Occipital lobe (tissue), 2 donors: ENCODE data around the gene ZNF764. TPM values are rescaled to one million over a fixed set of nuclear protein-coding genes. Genes with fewer than 3 reads are reported as not detected.
"Not testable (repeated sequence)": the region's sequence is repeated elsewhere in the genome, so short reads cannot be mapped to it uniquely, and the experiment has no call there.

ENCODE experiments used
- DNase-seq: peaks from one replicate; lab custom pipeline; 2025; lab: John Stamatoyannopoulos, UW
- total RNA-seq: library from RNA; depleted of rRNA; stranded (reverse); fragments of >200 nt; gene quantifications from one replicate; pipeline ENCODE4 v1.2.3, GENCODE V29; 2014

ZNF764 gene
- total RNA-seq, 1 donor from 2014 or later, result 6.9 TPM

DNA sequence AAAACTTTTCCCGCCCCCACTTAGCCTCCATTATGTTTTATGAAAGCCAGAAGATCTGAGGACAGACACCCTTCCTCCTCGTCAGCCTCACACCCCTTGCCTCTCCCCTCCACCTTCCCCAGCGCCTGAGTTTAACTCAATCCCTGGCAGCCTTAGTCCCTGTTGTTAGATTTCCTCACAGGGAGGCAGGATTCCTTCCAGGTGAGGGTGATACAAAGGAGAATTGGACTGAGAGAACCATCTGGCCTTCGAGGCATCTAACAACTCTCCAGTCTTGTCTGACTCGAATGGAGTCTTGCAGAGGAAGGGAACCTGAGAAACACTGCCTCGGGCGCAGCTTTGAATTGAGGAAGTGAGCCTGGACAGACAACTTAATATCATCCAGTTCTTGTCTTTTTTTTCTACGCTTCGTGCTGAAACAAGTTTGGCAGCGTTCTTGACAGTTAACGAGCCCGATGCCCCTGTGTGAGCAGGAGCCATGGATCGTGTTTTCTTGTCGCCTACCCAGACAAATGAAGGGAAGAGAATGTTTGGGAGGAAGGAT lies 30.5 kb downstream of the ZNF764 start:
- DNase-seq, result no peak

DNA sequence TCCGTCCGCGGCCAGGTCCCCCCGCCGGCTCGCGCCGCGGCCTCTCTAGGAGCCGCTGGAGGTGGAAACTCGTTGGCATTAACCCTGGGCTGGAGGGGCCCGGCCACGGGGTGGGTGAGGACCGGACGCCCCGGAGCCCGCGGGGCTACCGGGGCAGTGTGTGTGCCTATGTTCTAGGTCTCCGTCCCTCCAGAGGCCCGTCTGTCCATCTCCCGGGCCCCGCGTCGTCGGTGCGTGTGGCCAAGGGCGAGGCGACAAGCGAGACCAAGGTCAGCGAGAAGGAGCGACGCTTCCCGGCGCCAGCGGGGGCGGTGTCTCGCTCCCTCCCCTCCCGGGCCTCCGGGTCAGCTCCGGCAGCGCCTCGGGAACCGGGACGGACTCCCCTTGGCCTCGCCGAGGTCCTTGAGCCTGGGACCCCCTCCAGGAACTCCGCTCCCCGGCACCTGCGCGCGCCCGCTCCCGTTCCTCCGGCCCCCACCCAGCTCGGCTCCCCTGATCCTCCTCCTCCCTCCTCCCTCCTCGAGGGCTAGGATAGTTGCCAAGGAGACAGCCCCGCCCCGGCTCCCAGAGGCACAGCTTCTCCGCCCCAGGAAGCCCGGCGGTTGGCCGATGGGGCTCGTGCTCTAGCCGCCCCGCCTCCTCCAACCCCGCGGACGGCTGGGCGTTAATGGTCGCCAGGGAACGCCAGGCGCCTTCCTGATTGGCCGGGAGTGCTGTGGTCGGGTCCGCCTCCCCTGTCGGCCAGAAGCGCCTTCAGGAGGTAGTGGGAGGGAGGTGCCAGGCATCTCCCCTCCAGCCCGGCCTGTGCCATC lies 31.1 kb downstream of the ZNF764 start:
- DNase-seq, result peak; percentile 98

DNA sequence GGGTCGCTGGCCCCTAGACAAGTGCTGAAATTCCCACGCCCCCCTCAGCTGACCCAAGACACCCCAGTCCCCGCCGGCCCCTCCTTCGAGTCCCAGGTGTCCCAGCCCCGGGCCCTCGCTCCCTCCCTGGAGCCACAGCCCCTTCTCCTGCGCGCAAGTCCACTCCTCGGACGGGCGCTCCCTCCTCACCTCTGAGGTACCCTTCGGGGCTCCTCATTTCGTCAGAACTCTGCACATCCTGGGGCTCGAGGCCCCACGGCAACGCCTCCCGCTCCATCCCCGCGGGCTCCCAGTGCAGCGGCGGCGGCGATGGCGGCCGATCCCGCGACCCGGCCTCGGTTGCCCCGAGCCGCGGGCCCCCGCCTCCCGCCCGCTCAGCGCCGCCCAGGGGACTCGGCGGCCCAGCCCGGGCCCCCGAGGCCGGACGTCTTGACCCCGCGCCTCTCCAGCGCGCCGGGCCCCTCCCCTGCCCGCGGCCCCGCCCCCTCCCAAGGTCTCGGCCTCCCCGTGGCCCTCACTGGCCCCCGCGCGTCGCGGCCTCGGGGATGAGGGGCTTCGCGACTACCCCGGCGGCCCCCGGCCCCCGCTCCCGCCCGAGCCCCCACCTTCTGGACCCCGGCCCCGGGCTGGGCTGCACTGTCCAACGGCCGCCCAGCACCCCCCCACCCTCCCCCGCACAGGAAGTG lies 31.9 kb downstream of the ZNF764 start, which contains the start of gene ZNF768:
Gene ZNF768 (minus strand): TSS at position 430 of the 686 bp plus-strand sequence. CDS start 153 bp downstream, at position 277.
- DNase-seq, result no peak

DNA sequence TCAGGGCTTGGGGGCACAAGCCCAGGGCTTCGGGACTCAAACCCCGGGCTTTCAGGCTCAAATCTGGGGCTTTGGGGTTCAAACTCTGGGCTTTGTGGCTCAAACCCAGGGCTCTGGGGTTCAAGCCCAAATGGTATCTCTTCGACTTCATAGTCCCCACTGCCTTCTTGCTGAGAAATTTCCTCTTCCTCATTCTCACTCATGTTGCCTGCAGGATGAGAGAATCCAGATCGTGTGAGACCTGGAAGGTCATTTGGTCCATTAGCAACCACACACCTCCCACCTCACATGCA lies 32.4 kb downstream of the ZNF764 start:
- DNase-seq, result no peak

DNA sequence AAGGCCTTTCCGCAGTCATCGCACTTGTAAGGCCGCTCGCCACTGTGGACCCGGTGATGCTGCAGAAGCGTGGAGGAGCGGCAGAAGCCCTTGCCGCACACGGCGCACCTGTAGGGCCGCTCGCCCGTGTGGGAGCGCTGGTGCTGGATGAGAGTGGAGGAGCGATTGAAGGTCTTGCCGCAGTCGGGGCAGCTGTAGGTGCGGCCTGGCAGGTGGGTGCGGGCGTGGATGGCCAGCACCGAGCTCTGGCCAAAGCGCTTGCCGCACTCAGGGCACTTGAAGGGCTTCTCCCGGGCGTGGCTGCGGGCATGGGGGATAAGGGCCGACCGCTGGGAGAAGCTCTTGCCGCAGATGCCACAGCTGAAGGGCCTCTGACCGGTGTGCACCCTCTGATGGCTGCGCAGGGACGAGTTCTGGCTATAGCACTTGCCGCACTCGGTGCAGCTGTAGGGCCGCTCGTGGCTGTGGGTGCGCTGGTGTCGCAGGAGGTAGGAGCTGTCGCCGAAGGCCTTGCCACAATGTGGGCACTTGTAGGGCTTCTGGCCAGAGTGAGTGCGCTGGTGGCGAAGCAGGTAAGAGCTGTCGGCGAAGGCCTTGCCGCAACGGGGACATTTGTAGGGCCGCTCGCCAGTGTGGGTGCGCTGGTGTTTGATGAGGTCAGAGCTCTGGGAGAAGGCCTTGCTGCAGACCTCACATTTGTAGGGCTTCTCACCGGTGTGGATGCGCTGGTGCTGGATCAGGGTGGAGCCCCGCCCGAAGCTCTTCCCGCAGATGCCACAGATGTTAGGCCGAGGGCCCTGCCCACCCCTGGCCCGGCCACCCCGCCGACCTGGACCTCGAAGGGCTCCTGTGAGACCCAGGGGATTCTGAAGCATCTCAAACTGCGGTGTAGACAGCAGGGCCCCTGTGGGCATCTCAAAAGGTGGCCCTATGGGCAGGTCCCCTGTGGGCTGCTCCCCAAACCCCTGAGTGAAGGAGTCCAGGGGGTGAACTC lies 33.3 kb downstream of the ZNF764 start:
- DNase-seq, result no peak

DNA sequence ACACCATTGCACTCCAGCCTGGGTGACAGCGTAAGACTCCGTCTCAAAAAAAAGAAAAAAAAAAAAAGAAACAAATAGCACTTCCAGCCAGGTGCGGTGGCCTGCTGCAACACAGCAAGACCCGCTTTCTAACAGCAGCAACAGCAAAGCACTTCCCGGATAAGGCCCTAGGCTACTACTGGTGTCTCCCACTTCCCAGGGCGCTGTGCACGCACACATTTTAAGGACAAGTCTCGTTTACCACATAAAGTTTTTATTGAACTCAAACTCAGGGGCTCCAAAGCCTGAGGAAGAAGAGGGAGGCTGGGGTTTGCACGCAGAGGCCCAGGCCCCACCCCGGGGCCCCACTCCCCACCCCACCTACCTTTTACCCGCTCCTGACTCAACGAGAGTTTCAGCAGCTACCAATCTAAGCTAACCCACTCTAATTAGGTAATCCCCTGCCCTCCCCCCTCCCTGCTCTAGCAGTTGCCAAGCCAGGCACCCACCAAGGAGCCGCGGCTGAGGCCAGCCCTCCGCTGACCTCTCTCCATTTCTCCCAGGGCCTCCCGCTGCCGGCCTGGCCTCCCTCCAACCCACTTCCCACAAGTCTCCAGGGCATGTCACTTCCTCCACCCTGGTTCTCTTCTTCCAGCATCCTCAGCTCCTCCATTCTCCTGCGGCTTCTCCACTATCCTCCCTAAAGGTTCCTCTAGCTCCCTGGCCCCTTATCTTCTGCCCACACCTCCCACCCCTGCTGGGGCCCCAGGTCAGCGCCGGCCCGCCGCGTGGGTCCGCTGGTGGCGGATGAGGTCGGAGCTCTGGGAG lies 34.2 kb downstream of the ZNF764 start:
- DNase-seq, result no peak

DNA sequence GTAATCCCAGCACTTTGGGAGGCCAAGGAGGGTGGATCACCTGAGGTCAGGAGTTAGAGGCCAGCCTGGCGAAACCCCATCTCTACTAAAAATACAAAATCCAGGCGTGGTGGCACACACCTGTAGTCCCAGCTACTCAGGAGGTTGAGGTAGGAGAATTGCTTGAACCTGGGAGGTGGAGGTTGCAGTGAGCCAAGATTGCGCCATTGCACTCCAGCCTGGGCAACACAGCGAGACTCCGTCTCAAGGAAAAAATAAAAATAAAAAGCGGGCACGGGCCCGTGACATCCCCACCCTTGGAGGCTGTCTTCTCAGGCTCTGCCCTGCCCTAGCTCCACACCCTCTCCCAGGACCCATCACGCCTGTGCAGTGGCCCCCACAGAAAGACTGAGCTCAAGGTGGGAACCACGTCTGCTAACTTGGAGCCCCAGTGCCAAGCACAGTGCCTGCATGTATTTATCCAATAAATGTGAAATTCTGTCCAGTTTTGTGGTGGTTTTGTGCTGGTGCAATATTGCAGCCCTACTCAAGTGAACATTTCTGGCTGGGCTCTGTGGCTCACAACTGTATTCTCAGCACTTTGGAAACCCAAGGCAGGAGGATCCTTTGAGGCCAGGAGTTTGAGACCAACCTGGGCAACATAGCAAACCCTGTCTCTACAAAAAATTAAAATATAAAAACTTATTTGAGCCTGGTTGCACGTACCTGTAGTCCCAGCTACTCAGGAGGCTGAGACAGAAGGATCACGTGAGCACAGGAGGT lies 35.3 kb downstream of the ZNF764 start:
- not testable (repeated sequence) for DNase-seq

DNA sequence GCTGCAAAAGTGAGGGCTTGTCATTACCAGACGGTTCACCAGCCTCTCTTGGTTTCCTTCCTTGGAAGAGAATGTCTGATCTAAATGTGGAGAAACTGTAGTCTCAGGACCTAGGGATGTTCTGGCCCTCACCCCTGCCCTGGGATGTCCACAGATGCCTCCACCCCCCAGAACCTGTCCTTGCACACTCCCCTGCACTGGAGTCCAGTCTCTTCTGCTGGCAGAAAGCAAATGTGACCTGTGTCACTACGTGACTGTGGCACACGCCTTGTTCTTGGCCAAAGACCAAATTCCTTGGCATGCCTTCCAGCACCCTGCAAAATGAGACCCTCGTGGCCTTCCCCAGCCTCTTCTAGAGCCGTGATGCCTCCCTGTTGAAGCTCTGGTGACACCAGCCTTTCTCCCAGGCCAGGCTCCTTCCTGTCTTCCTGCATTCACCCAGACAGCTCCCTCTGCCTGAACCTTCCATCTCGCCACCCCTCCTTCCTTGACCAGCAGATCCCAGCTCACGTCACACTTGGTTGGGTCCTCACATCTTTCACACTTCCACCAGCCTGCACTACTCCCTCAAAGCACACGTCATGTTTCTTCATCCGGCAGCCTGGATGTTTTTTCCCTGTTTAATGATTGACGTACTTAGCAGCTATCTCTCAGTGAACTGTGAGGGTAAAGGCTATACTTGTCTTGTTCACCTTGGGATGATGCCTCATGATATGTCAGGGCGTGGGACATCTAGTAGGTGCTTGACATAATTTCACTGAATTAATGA lies 36.1 kb downstream of the ZNF764 start:
- DNase-seq, result no peak

DNA sequence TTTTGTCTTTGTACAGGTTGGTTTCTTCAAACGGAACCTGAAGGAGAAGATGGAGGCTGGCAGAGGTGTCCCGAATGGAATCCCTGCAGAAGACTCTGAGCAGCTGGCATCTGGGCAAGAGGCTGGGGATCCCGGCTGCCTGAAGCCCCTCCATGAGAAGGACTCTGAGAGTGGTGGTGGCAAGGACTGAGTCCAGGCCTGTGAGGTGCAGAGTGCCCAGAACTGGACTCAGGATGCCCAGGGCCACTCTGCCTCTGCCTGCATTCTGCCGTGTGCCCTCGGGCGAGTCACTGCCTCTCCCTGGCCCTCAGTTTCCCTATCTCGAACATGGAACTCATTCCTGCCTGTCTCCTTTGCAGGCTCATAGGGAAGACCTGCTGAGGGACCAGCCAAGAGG lies 36.7 kb downstream of the ZNF764 start:
- no peak for DNase-seq

DNA sequence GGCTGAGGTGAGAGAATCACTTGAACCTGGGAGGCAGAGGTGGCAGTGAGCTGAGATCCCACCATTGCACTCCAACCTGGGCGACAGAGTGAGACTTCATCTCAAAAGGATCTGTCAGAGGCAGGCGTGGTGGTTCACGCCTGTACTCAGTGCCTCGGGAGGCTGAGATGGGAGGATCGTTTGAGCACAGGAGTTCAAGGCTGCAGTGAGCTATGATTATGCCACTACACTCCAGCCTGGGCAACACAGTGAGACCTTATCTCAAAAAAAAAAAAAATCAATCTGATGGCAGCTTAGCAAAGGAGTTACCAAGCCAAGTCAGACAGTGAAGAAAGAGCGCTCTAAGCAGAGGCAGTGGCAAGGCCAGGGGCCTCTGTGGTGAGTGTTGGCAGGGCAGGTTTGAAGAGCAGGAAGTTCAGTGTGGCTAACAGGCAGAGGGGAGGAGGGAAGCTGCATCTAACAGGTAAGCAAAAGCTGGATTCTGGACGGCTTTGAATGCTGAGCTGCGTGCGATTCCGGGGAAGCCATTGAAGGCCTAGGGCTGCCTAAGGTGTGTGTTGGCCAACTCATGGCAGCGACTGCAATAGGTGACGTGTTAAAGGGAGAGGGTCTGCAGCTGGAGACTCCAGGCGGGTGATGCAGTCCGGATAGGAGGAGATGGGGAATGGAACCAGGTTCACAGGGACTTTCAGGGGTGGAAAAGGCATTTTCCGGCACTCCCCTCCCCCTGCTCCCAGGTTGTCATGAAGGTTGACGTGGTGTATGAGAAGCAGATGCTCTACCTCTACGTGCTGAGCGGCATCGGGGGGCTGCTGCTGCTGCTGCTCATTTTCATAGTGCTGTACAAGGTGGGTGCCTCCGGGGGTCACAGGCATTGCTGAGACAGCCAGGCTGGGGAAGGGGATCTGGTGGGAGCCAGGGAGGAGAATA lies 38.8 kb downstream of the ZNF764 start:
- DNase-seq, result no peak

DNA sequence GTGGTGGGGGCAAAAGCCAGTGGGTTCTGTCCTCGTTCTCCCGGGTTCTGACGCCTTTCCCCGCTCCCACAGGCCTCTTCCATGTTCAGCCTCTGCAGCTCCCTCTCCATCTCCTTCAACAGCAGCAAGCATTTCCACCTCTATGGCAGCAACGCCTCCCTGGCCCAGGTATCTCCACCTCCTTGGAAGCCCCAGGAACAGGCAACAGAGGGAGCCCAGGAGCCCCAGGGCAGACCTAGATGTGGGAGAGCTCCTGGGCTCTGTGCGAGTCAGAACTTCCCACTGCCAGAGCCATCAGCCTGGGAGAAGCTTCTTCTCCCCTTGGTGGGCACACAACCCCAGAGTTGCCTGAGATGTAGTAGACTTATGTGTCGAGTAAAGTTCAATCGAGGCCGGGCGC lies 39.6 kb downstream of the ZNF764 start:
- no peak for DNase-seq

DNA sequence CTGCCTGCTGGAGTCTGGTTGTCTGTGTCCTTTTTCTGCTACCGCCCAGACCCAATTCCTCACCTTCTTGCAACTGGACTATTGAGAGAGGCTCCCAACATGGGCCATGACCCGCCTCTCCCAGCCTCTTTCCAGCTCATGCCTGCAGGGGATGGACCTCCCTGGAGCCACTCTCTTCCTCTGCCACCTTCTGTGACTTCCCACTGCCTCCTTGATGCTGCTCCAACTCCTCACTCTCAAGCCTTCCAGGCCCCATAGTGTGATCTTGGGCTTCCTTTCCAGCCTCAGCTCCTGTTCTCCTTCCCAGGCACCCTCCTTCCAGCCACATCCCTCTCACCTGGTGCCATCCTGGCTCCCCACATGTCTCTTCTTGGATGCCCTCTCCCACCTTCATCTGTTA lies 42.9 kb downstream of the ZNF764 start:
- no peak for DNase-seq

DNA sequence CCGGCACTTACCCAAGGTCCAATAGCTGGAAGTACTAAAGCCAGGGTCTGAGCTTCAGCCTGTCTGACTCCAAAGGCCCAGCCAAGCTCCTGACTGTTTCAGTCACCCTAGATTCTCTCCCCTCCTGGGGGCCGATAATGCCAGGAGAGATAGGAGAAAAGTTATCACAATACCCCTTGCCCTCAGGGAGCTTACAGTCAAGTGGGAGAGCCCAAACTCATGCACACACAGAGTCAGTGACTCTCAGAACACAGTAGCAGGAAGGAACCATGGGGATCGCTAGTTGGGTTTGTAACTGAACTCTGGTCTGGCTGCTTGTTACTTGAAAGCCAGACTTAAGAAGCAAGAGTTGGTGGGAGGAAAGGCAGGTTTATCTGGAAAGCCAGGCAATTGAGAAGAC lies 46.7 kb downstream of the ZNF764 start:
- DNase-seq, result no peak

DNA sequence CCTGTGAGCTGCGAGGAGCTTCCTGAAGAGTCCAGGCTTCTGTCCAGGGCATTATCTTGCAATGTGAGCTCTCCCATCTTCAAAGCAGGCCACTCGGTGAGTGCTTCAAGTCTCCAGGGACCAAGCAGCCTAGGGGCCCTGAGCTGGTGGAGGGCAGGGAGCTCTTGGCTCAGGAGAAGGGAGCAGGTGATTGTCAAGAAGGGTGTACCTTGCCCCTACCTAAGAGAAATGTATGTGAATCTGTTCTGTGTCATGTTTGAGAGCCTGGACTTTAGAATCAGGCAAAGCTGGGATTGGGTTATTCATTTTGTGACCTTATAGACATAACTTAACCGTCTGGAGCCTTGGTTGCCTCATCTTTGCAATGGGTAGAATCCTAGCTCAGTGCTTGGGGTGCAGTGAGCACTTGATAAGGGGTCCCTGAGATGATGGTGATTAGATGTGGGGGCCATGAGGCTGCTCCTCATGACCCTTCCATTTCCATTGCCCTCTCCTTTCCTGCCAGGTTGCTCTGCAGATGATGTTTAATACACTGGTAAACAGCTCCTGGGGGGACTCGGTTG lies 47.7 kb downstream of the ZNF764 start:
- no peak for DNase-seq

DNA sequence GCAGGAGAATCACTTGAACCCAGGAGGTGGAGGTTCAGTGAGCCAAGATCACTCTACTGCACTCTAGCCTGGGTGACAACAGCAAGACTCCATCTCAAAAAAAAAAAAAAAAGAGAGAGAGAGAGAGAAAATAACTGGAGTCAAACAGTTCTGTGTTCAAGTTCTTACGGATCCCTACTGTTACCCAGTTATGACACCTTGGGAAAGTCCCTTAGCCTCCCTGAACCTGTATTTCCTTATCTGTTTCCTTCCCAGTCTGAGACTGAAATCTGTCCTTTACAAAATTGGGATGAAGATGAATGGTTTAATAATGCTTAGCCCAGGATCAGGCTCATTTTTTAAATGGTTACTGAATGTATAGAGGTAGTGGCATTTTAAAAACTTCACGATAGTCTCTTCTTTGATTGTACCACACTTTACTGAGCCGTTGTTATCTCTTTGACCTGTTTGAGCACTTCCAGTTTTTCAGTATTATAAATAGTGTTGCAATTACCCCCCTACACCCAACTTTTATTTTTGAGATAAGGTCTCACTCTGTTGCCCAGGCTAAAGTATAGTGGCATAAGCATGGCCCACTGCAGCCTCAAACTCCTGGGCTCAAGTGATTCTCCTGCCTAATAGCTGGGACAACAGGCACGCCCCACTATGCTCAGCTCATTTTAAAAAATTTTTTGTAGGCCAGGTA lies 49.0 kb downstream of the ZNF764 start:
- no peak for DNase-seq
